HCEC 1CT (cell line): ENCODE results near the gene CADM4.
"Not testable (repeated sequence)": the region's sequence is repeated elsewhere in the genome, so short reads cannot be mapped to it uniquely, and the experiment has no call there.

Experiments used
- DNase-seq: peaks from one replicate; pipeline ENCODE4 v3.0.0-alpha.2; 2017

The CADM4 gene

GRCh38 chr19:43639519-43640423 is at the start of gene CADM4:
TSS of gene CADM4 (minus strand) at chr19:43639850. CDS start at chr19:43639790, 60 bp downstream.
- DNase-seq = no peak

GRCh38 chr19:43688059-43688701 is 48.5 kb upstream of the CADM4 start:
- no peak for DNase-seq

- no peak for DNase-seq
Observed at GRCh38 chr19:43687660-43687997, 48.0 kb upstream of the CADM4 start.

GRCh38 chr19:43684326-43684725 is 44.7 kb upstream of the CADM4 start:
- DNase-seq = no peak

GRCh38 chr19:43683905-43684304 is 44.3 kb upstream of the CADM4 start:
- DNase-seq = no peak

GRCh38 chr19:43682824-43683661 is 43.4 kb upstream of the CADM4 start:
- DNase-seq = no peak

GRCh38 chr19:43682269-43682668 is 42.6 kb upstream of the CADM4 start:
- DNase-seq = not testable (repeated sequence)

GRCh38 chr19:43681821-43682220 is 42.2 kb upstream of the CADM4 start:
- DNase-seq = no peak

- no peak for DNase-seq
Observed at GRCh38 chr19:43678512-43679261, 39.0 kb upstream of the CADM4 start.

- no peak for DNase-seq
Observed at GRCh38 chr19:43675906-43676305, 36.3 kb upstream of the CADM4 start.

- peak; percentile 56 for DNase-seq
Observed at GRCh38 chr19:43675269-43675879, 35.7 kb upstream of the CADM4 start.

- DNase-seq = peak; percentile 58
Observed at GRCh38 chr19:43674596-43674995, 34.9 kb upstream of the CADM4 start.

- DNase-seq = no peak
Observed at GRCh38 chr19:43674183-43674582, 34.5 kb upstream of the CADM4 start.

GRCh38 chr19:43673637-43674036 is 34.0 kb upstream of the CADM4 start:
- no peak for DNase-seq

- DNase-seq = no peak
Observed at GRCh38 chr19:43672061-43672679, 32.5 kb upstream of the CADM4 start.

GRCh38 chr19:43668406-43669109 is 28.9 kb upstream of the CADM4 start:
- peak; percentile 99 for DNase-seq

GRCh38 chr19:43667876-43668405 is 28.3 kb upstream of the CADM4 start:
- no peak for DNase-seq

- DNase-seq = no peak
Observed at GRCh38 chr19:43667126-43667875, 27.7 kb upstream of the CADM4 start.

GRCh38 chr19:43664018-43664417 is 24.4 kb upstream of the CADM4 start:
- DNase-seq = no peak

- no peak for DNase-seq
Observed at GRCh38 chr19:43662487-43662886, 22.8 kb upstream of the CADM4 start.
